Medulla oblongata (tissue), 1 donor: Measurements from ENCODE around the gene OR2M2.

Experiments
- DNase-seq: peaks from one replicate; pipeline ENCODE4 v3.0.0-alpha.2; 2015; ENCODE audit errors: extremely low spot score

The OR2M2 gene, protein sequence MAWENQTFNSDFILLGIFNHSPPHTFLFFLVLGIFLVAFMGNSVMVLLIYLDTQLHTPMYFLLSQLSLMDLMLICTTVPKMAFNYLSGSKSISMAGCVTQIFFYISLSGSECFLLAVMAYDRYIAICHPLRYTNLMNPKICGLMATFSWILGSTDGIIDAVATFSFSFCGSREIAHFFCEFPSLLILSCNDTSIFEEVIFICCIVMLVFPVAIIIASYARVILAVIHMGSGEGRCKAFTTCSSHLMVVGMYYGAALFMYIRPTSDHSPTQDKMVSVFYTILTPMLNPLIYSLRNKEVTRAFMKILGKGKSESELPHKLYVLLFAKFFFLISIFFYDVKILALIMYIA

DNA sequence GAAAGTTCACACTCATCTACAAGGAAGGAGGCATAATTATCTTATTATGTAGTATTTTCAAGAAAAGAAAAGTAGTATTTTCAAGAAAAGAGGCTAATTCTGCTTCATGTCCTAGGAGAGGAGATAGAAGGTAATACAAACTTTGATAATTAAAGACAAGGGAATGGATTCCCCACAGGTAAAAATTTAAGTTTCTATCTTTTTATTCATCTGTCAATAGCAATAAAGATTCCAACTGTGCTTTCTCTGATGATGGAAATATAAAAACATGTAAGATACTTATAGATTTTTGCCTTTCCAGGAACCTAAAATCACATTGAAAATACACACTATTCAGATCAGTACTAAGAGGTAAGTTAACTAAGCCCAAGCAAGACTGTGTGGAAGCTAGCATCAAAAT, at the start of gene OR2M2:
TSS of gene OR2M2 (plus strand) at position 301 of the 400 bp plus-strand sequence. CDS start 5,165 bp downstream, outside the sequence.
- DNase-seq, result no peak

DNA sequence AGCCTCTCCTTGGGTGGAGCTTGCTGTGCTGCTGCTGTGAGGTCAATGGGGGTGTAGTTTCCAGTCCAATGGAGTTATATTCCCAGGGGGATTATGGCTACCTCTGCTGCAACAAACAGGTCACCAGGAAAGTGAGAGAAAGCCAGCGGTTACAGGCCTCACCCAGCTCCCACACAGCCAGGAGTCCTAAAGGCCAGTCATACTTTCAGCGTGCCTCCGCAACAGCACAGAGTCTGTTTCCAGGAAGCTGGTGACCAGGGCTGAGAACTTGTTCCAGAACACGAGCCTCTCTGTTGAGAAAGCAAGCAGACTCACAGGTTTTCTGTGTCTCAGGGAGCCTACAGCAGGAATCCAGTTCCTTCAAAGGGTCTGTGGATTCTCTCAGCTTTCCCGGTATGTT, 47.0 kb upstream of the OR2M2 start:
- DNase-seq, result no peak

DNA sequence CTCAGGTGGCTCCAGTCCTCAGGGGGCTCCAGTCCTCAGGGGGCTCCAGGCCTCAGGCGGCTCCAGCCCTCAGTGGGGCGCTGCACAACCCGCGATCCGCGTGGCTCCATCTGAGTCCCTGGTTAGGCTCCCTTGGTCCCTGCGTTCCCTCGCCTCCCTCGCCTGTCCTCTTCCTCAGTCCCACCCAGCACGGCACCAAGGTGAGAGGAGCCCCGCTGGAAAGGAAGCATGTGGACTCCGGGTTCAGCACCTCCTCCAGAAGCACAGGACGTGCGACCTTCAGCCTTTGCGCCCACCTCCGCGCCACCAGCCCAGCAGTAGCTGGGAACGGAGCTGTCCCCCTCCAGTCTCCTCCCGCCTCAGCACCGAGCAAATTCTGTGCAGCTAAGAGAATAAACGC, 37.8 kb upstream of the OR2M2 start:
- DNase-seq, result no peak

DNA sequence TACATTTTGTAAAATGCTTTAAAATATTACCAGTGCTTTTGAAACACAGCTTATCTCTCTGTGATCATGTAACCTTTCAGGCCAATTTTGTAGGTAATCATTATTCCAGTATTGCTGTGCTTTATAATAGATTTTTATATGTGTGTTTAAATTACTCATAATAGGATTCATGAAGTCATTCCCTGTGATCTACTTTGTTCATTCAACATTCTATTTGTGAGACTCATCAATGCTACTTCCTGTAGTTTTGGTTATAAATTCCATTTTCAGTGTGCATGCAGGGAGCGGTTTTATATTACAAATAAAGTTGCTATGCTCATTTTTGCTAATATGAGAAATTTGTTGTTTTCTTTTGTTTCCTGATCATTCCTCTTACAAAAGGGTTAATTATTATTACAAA, 33.8 kb upstream of the OR2M2 start:
- no peak for DNase-seq

DNA sequence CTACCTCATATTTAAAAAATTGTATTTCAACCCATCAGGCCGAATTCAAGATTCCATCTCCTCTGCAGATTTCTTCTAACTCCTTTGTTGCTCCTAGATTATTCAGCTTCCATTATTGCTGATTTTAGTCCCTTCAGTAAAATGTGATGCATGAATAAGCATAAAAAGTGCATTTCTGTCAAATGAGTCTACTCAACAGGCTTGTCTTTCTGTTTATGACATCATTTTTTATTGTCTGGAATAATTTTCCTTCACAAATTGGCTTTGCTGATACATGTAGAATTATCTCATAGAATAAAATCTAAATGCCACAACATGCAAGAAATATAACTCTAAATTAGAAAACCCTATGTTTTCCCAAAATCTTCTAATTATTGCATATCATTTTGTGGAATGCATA, 31.3 kb upstream of the OR2M2 start:
- no peak for DNase-seq

DNA sequence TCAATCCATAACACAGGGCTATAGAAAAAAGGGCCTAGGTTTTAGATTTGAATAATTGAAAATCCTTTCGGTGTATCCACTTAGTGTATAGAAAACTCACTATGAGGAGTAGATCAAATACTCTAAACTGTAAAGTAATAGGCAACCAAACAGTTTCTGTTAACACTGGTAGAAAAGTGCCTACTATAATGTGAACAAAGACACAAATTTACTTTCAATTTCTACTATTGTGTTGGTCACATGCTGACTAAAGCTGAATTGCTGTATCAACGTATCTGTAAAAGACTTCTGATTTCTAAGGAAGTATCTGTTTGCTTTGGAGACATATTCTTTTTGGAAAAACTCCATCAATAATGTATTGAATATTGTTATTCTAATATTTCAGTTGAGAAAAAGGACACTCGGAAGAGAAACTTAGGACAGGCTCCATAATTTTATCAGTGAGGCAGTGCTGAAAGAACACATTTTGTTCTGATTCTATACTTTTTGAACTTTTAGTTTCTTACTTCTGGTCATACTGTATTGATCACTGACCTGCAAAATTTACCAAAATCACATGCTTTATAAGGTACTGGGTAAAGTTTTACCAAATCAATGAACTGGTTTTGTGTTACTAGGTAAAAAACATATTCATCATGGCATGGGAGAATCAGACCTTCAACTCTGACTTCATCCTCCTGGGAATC, 30.0 kb upstream of the OR2M2 start, which contains the start of gene OR2M5:
TSS of gene OR2M5 (plus strand) at position 636 of the 686 bp plus-strand sequence. CDS start at position 636, 0 bp downstream.
- DNase-seq, result no peak

DNA sequence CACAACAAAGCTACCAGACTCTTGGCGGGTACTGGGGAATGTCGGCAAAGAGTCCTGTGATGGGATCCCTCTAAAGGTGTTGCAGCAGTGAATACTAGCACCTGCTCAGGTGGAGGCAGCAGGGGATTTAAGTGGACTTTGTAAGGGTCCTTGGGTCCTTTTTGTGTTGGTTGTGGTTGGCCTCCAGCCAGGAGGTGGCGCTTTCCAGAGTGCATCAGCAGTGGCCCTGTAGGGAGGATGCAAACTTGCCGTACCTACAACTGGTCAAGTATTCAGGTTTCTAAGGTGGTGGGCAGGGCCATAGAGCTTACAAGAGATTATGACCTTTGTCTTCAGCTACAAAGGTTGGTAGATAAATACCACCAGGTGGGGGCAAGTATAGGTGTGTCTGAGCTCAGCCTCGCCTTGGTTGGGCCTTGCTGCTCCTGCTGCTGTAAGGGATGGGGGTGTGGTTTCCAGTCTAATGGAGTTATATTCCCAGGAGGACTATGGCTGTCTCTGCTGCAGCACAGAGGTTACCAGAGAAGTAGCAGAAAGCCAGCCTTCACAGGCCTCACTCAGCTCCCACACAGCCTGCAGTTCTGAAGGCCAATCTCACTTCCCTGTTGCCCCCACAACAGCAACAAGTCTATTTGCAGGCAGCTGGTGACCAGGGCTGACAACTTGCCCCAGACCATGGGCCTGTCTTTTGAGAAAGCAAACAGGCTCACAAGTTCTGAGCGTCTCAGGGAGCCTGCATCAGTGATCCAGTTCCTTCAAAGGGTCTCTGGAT, 22.4 kb upstream of the OR2M2 start:
- DNase-seq, result no peak

DNA sequence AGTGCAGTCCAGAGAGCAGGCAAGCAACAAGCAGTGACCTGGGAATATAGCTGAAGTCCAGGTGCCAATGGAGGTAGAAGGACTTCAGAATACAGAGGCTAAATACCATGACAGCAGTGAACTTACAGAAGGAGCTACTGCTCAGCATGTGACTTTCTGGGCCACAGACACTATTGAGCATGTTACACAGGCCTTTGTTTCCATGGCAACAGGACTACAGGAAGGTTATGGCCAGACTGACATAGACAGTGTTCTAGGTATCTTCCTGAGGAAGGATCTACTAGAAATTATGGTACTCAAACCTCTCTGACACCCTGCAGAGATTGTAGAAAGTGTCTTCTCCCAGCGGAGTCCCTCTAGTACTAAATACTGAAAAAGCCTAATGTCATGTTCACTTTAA, 18.7 kb upstream of the OR2M2 start:
- no peak for DNase-seq

DNA sequence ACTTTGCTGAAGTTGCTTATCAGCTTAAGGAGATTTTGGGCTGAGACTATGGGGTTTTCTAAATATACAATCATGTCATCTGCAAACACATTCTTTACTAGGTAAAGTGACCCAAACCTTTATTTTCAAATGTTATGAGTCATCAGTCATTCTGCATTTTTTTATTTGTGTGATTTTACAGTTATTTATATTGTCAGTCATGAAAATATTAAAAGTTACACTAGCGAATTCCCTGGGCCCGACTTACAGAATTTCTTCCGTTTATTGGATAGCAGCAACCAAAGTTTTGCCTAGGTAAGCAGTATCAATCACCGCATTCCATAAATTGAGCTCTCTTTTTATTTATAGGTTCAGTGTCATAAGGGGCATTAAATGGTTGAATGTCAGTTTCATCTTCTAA, 15.9 kb upstream of the OR2M2 start:
- no peak for DNase-seq

DNA sequence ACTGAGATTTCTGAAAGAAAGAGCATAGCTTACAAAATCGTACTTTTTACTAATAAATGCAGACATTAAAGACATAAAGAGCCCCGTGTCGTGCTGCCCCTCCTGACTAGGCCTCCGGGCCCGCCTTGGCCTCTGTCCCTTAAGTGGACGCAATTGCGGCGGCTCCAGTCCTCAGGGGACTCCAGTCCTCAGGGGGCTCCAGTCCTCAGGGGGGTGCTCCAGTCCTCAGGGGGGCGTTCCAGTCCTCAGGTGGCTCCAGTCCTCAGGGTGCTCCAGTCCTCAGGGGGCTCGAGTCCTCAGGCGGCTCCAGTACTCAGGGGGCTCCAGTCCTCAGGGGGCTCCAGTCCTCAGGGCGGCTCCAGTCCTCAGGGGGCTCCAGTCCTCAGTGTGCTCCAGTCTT, 10.6 kb upstream of the OR2M2 start:
- DNase-seq, result no peak

DNA sequence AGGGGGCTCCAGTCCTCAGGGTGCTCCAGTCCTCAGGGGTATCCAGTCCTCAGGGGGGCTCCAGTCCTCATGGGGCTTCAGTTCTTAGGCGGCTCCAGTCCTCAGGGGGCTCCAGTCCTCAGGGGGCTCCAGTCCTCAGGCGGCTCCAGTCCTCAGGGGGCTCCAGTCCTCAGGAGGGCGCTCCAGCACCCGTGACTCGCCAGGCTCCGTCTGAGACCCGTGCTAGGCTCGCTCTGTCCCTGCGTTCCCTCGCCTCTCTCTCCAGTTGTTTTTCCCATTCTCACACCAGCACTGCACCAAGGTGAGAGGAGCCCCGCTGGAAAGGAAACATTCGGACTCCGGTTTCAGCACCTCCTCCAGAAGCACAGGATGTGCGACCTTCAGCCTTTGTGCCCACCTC, 9.4 kb upstream of the OR2M2 start:
- DNase-seq, result no peak

DNA sequence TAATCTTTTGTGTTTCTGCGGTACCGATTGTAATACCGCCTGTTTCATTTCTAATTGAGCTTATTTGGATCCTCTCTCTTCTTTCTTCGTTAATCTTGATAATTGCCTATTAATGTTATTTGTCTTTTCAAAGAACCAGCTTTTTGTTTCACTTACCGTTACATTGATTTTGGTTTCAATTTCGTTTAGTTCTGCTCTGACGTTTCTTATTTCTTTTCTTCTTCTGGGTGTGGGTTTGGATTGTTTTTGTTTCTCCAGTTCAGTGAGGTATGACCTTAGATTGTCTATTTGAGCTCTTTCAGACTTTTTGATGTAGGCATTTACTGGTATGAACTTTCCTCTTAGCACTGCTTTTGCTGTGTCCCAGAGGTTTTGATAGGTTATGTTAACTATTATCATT, 9.4 kb downstream of the OR2M2 start:
- no peak for DNase-seq

DNA sequence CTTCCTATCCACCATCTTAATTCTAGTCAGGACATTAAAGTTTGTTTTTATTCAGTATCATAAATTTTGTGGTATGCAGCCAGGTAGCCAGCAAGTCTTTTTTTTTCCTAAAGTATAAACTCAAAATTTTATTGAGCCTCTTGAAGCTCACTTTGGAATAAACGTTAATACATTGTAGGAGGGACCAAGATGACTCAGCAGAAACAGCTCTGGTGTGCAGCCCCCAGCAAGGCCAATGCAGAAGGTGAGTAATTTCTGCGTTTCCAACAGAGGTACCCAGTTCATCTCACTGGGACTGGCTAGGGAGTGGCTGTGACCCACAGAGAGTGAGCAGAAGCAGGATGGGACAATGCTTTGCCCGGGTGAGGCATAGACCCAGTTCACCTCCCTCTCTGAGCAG, 12.7 kb downstream of the OR2M2 start:
- DNase-seq, result no peak

DNA sequence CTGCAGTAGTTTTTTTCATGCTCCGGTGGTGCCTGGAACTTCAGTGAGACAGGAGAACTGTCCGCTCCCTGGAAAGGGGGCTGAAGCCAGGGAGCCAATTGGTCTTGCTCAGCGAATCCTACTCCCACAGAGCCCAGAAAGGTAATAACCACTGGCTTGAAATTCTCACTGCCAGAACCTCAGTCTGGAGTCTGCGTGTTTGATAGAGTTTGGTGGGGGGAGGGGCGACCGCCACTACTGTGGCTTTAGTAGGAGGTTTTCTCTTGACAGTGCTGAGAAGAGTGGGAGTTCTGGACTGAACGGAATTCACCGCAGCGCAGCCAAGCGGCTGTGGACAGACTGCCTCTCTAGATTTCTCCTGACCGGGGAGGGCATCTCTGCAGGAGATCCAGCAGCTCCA, 14.4 kb downstream of the OR2M2 start:
- no peak for DNase-seq

DNA sequence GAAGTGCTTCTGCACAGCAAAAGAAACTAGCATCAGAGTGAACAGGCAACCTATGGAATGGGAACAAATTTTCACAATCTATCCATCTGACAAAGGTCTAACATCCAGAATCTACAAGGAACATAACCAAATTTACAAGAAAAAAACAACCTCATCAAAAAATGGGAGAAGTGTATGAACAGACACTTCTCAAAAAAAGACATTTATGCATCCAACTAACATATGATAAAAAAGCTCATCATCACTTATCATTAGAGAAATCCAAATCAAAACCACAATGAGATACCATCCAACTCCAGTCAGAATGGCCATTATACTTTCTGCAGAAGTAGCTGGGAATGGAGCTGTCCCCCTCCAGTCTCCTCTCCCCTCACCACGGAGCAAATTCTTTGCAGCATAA, 19.5 kb downstream of the OR2M2 start:
- no peak for DNase-seq

DNA sequence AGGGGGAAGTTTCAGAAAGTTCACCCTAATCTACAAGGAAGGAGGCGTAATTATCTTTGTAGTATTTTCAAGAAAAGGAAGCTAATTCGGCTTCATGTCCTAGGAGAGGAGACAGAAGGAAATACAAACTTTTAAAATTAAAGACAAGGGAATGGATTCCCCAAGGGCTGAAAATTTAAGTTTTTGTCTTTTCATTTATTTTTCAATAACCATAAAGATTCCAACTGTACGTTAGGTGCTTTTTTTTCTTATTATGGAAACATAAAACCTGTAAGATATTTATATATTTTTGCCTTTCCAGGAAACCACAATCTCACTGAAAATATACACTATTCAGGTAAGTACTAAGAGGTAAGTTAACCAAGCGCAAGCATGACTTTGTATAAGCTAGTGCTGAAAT, 22.3 kb downstream of the OR2M2 start, which contains the start of gene OR2M3:
TSS of gene OR2M3 (plus strand) at position 301 of the 400 bp plus-strand sequence. CDS start 5,803 bp downstream, outside the sequence.
- DNase-seq, result no peak

DNA sequence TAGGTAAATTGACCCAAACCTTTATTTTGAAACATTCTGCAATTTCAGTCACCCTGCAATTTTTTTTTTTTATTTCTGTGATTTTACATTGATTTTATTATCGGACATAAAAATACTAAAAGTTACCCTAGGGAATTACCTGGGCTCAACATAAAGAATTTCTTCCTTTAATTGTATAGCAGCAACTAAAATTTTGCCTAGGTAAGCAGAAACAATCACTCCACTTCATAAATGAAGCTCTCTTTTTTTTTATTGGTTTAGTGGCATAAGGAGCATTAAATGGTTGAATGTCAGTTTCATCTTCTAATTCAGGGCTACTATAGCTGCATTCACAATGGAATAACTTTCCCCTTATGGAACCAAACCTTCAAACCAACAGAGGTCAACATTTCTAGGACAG, 41.3 kb downstream of the OR2M2 start:
- DNase-seq, result no peak

DNA sequence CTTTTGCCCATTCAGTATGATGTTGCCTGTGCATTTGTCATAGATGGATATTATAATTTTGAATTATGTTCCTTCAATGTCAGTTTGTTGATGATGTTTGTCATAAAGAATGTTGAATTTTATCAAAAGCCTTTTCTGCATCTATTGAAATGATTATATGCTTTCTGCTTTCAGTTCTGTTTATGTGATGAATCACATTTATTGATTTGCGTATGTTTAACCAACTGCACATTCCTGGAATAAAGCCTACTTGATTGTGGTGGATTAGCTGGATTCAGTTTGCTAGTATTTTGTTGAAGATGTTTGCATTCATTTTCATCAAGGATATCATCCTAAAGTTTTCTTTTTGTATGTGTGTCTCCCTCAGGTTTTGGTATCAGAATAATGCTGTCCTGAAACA, 50.9 kb downstream of the OR2M2 start:
- DNase-seq, result no peak

DNA sequence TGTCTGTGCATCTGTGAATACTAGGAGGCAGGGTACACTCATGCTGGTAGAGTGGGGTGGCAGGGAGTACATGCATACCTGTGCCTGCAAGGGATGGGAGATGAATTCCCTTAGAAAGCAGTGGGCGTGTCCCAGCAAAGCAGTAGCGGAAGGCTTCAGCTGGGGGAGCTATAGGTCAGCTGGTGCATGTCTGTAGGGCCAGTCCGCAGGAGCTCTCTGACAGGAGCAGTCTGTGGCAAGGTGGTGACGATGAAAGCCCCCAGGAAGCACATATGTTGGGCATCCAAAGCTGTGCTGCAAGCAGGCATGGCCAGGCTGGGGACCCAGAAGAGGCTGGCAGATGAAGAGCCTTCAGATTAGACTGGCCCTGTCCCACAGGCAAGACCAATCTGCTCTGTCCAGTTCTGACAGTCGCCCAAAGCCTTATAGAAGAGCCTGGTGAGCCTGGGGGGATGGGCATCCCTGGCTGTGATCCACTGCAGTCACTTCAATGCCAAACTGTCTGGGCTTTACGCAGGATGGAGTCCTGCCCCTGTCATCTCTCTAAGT, 54.8 kb downstream of the OR2M2 start:
- DNase-seq, result no peak
